ENCODE measurements around the gene LDLRAD3.

The LDLRAD3 gene

DNA sequence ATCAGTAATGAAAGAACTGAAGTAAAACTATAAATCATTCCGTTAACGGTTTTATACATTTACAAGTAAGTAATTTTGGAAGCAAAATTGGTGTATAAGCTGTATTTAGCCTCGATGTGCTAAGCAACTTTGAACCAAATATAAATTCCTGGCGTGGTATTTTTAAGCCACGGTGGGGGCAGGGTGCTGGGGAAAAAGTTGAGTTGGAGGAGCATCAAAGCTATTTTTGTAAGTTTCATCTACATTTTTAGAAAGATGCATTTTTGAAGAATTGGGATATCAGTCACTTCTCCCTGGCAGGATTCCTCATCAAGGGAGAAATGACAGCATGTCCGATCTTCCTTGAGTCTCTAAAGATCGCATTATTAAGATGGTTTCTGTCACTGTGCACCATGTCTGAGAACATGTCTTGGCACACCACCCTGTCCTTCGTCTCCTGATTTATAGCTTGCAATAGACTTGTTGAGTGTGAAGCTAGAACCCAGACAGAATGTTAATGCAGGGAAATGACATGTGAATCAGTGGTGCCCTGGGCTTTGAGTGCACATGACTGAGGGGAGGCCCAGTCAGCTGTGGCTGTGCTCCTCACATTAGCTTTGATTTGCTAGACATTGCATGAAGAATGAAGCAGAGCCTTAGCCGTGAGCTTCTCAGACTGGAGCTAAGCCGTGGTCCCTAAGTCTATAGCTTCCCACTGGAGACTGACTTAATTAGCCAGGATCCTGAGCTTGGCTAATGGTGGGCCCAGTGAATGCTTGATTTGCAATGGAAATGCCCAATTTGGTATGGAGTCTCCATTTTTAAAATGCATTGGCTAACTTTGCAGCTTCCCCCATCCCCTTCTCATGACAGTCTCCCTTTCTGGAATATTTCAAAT, 218.4 kb downstream of the LDLRAD3 start:
- no peak for DNase-seq (ENCODE audit: low spot score)
- TF ChIP-seq, protein P1, sequence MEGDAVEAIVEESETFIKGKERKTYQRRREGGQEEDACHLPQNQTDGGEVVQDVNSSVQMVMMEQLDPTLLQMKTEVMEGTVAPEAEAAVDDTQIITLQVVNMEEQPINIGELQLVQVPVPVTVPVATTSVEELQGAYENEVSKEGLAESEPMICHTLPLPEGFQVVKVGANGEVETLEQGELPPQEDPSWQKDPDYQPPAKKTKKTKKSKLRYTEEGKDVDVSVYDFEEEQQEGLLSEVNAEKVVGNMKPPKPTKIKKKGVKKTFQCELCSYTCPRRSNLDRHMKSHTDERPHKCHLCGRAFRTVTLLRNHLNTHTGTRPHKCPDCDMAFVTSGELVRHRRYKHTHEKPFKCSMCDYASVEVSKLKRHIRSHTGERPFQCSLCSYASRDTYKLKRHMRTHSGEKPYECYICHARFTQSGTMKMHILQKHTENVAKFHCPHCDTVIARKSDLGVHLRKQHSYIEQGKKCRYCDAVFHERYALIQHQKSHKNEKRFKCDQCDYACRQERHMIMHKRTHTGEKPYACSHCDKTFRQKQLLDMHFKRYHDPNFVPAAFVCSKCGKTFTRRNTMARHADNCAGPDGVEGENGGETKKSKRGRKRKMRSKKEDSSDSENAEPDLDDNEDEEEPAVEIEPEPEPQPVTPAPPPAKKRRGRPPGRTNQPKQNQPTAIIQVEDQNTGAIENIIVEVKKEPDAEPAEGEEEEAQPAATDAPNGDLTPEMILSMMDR (IDR thresholded peaks at IDR 0.05; ENCODE audit: extremely low read depth, missing control alignments): no peak

DNA sequence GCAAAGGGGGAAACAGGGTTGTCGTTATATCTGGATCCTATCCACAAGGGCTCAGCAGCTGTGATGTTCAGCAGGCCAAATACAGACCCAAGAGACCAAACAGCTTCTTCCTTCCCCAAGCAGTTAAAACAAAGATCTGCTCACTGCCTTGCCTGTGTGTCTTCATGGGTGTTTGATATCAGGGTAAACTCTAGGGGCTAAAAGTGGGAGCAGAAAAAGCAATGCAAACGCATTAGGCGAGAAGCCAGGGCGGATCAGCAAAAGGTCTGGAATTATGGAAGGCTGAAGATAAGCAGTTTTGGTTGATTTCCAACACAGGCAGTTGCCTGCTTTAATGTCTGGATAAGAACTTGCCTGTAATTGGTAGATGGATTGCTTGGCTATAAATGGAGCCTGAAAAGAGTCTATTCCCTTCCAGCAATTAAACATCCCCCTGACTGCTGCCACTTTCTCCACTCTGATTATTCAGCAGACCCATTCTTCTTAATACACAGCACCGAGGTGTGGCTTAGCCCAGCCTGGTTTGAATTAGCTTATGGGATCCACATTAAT, 219.1 kb downstream of the LDLRAD3 start:
- DNase-seq (ENCODE audit: low spot score): no peak
- TF ChIP-seq, protein P1 (IDR thresholded peaks at IDR 0.05; ENCODE audit: extremely low read depth, missing control alignments): no peak

GRCh38 chr11:36164506-36165250, 220.8 kb downstream of the LDLRAD3 start:
- DNase-seq (ENCODE audit: low spot score): no peak

GRCh38 chr11:36165621-36166397, 221.9 kb downstream of the LDLRAD3 start:
- TF ChIP-seq, protein P1 (IDR thresholded peaks at IDR 0.05; ENCODE audit: extremely low read depth, missing control alignments): no peak
- no peak for DNase-seq (ENCODE audit: low spot score)

More at GRCh38 chr11:36164506-36165250, 220.8 kb downstream of the LDLRAD3 start:
- TF ChIP-seq, protein P1 (IDR thresholded peaks at IDR 0.05; ENCODE audit: extremely low read depth, missing control alignments): no peak

DNA sequence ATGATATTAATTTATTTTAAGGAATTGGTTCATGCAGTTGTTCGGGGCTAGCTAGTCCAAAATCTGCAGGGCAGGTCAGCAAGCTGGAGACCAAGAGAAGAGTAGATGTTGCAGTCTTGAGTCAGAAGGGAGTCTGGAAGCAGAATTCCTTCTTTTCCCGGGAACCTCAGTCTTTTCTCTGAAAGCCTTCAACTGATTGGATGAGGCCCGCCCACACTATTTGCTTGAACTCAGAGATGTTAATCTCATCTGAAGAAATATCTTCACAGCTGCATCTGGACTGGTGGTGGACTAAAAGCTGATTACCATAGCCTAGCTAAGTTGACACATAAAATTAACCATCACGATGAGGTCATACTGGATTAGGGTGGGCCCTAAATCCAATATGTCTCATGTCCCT, 223.2 kb downstream of the LDLRAD3 start:
- no peak for DNase-seq (ENCODE audit: low spot score)
- TF ChIP-seq, protein P1 (IDR thresholded peaks at IDR 0.05; ENCODE audit: extremely low read depth, missing control alignments): no peak

DNA sequence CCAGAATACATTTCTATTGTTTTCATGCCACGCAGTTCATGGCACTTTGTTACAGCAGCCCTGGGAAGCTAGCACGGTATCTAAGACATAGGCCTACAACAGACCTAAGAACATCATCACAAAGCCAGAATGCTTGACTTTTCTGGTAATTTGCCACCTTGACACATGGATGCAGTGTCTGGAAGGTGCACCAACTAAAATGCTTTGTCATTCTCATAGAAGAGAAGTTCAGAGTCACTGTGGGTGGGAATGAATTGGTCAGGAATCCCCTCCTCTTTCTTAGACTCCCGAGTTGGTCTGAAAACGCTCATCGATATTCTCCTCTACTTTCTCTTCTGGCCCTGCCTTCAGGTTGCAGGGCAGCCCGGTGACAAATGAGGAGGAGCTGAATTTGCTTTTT, 223.9 kb downstream of the LDLRAD3 start:
- DNase-seq (ENCODE audit: low spot score): no peak

More for the DNA sequence above, 223.9 kb downstream of the LDLRAD3 start:
- TF ChIP-seq, protein P1 (IDR thresholded peaks at IDR 0.05; ENCODE audit: extremely low read depth, missing control alignments): no peak

All from GM20000 (cell line).